Measurements from ENCODE around the gene LMO7.

Gene LMO7

DNA sequence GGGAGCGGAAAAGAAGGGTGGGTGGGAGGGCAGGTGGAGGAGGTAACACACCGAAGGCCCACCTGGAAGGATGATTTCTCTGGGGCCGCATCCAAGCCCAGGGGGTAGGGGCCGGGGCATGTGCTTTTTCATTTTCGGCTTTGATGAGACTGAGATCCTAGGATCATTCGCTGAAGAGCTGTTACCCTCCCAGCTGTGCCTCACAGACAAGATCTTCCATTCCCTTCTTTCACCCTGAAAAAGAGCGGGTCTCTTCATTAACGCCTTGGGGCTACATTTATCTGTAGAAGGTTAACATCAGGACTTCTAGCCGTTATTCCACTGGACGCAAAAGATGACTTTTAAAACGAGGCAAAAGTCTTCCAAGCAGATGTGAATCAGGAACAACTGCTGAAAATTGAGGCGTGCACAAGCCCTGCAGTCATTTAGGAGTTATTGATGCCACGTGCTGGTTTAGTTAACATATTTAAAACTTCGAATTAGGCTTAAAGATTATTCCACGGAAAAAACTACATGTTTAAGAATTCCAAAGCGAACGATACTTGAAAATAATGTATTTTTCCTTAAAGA lies 1.1 kb downstream of the LMO7 start:
- no peak overlapping the region for H3K27ac Mint-ChIP-seq
- H3K4me3 Mint-ChIP-seq = peak overlapping the region; percentile 82 to 85
- peaks cover 9% of the 10 kb centered on the region for H3K4me1 Mint-ChIP-seq
- DNase-seq = no peak
- no peak for ATAC-seq
- no peaks in the 10 kb centered on the region for H3K9me3 Mint-ChIP-seq
- peaks cover 33% of the 10 kb centered on the region for H3K27me3 Mint-ChIP-seq

DNA sequence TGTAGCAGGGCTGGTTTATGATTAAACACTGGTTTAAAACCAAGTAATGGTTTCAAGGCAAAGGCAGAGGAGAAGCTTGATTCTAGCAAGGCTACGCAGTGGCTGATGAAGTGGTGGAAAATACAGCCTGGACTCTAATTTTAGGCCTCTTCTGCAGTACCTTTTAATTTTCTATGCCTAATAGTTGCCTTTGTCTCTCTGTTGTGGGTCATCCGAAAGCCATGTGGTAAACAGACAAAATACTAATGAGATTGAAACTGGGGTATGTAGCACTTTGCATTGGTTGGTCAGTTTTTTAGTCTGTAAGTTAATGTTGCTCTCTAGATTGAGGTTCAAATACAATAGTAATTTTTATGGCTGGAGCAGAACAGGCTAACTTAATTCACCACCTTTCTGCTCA lies 3.3 kb downstream of the LMO7 start:
- ATAC-seq (no peak), DNase-seq (no peak)
- no peak overlapping the region for H3K4me3 Mint-ChIP-seq
- H3K27ac Mint-ChIP-seq = no peak overlapping the region
- H3K9me3 Mint-ChIP-seq = no peaks in the 10 kb centered on the region
- H3K4me1 Mint-ChIP-seq = peaks cover 9% of the 10 kb centered on the region
- peaks cover 33% of the 10 kb centered on the region for H3K27me3 Mint-ChIP-seq

DNA sequence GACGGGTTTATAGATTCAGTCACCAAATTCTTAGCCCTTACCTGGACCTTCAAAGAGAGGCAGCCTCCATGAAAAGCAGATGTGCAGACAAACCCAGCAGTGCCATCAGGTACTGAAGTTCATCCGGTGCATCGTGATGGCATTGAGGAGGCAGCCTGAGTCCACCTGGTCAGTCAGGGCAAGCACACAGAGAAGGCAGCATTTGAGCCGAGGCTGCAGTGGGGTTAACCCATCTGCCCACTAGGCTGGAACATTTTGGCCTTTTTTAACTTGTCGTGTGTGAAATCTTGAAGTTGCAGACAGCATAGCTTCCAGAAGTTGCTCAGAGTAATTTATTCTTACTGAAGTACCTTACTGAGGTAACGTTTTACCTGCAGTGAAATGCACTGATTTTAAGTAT lies 4.9 kb downstream of the LMO7 start:
- Mint-ChIP-seq H3K9me3 (no peaks in the 10 kb centered on the region), H3K4me1 (peaks cover 9% of the 10 kb centered on the region), H3K27me3 (peaks cover 33% of the 10 kb centered on the region), H3K4me3 (no peak overlapping the region), H3K27ac (no peak overlapping the region)
- DNase-seq = no peak
- no peak for ATAC-seq

DNA sequence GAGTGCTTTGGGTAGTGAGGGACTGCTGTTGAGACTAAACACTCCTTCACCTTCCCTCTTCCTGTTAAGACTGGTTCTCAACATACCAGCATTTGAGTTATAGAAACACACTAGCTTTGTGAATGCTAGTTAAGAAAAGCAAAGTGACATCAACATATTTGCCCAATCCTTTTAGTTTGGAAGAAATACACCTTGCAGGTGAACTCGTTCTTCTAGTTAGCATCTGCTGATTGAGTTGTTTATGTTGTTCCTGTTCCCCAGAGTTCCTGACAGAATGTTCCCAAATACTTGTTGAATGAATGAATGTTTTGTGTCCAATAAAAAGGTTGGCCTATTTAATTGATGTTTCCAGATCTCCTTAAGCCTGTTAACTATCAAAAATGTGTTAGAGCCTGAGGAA lies 7.1 kb downstream of the LMO7 start:
- H3K4me3 Mint-ChIP-seq = no peak overlapping the region
- H3K9me3 Mint-ChIP-seq = no peaks in the 10 kb centered on the region
- peaks cover 22% of the 10 kb centered on the region for H3K27me3 Mint-ChIP-seq
- DNase-seq (no peak), ATAC-seq (no peak)
- no peak overlapping the region for H3K27ac Mint-ChIP-seq
- H3K4me1 Mint-ChIP-seq = no peaks in the 10 kb centered on the region

DNA sequence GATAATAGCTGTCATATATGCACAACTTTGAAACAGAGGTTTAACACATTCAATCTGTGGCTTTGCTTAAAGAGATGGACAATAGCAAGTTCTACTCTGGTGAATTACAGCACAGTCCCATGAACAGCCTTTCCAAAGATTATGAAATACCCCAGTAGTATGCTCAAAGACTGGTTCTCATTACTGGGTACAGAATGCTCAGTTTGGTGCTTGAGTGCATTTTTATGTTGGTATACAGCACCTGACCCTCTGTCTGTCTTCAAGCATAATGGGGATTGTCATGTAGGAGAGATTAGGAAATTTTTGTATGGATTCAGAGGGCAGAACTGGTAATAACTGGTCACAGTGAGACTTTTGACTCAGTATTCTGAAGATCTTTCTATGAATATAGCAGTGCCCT lies 7.6 kb downstream of the LMO7 start:
- Mint-ChIP-seq H3K27ac (no peak overlapping the region), H3K4me3 (no peak overlapping the region), H3K27me3 (peaks cover 20% of the 10 kb centered on the region), H3K4me1 (no peaks in the 10 kb centered on the region), H3K9me3 (no peaks in the 10 kb centered on the region)
- DNase-seq (no peak), ATAC-seq (no peak)

DNA sequence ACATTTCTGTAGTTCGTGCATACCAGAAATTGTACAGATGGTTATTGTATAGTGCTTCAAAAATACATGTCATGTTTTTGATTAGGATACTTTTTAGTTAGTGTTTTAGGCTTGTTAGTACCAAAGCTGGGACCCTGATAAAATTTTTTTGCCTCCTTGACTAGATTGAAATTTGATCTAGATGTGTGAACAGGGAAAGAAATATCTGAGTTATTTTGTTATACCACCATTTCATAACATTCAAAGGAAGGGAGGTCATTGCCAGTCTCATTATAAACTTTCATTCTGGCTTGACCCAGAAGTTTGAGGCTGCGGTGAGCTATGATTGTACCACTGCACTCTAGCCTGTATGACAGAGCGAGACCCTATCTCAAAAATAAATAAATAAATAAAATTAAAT lies 9.0 kb downstream of the LMO7 start:
- no peak for DNase-seq
- Mint-ChIP-seq H3K9me3 (no peaks in the 10 kb centered on the region), H3K4me1 (no peaks in the 10 kb centered on the region), H3K27me3 (peaks cover 10% of the 10 kb centered on the region), H3K27ac (no peak overlapping the region), H3K4me3 (no peak overlapping the region)
- ATAC-seq = no peak

DNA sequence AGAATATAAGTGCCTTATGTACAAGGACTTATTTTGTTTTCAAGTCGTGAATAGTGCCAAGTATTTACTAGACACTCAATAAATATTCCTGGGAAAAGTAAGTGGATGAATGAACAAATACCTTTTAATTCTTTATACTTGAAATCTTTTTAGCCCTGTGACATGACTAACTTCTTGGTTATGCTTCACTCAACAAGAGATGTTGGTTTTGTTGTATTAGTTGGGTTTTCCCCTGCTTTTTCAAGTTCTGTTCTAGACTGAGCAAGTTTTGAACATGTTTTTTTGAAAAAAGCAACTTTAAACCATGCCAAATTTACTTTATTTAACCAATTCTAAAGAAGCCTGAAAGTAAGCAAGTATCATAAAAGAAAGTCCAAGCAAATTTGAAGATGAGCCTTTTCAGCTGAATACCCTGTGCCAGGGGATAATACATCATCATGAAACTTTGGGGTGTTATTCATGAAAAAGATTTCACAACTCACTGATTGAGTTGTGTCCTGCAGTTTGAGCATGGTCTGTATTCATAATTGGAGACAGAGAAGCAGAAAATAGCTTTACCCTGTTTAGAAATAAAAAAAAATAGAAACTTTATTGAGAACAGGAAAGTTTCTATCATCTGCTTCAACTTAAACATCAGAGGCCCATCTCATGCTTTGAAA lies 11.1 kb downstream of the LMO7 start:
- Mint-ChIP-seq H3K27ac (no peak overlapping the region), H3K27me3 (no peaks in the 10 kb centered on the region), H3K4me1 (no peaks in the 10 kb centered on the region), H3K4me3 (no peak overlapping the region), H3K9me3 (no peaks in the 10 kb centered on the region)
- ATAC-seq = no peak
- DNase-seq = no peak

DNA sequence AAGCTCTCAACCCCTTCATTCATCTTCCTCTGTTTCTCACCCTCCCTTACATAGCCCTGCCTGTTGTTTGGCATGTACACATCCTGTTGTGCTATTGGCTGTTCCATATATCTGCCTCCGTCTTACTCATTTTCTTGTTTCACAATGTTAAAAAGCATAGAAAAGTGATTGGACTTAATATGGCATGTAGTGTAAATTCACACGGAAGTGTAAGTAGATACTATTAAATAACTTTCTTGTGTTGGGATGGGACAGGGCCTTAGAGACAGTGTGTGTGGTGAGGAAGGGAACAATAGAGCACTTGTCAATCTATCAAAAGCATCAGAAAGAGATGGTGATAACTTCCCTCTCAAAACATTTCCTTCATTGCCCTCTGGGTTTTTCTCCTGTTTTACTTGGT lies 12.3 kb downstream of the LMO7 start:
- Mint-ChIP-seq H3K4me1 (no peaks in the 10 kb centered on the region), H3K9me3 (no peaks in the 10 kb centered on the region), H3K27ac (no peak overlapping the region), H3K27me3 (no peaks in the 10 kb centered on the region), H3K4me3 (no peak overlapping the region)
- DNase-seq (no peak), ATAC-seq (no peak)

DNA sequence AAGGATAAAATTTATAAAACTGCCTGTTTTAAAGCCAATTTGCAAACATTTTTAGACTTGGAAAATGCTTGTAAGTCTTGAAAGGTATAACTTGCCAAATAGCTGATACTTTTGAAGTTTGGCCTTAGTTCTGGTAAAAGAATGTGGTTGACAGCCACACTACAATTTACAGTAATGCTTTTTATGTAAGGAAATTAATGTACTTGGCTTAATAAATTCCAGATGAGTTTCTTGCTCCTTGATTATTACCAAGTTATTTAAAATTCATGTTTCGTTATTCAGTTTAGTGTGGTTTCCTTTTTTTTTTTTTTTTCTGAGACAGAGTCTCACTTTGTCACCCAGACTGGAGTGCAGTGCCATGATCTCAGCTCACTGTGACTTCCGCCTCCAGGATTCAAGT lies 14.9 kb downstream of the LMO7 start:
- Mint-ChIP-seq H3K4me3 (no peak overlapping the region), H3K9me3 (no peaks in the 10 kb centered on the region), H3K27me3 (no peaks in the 10 kb centered on the region), H3K4me1 (no peaks in the 10 kb centered on the region), H3K27ac (no peak overlapping the region)
- no peak for DNase-seq
- ATAC-seq = no peak

DNA sequence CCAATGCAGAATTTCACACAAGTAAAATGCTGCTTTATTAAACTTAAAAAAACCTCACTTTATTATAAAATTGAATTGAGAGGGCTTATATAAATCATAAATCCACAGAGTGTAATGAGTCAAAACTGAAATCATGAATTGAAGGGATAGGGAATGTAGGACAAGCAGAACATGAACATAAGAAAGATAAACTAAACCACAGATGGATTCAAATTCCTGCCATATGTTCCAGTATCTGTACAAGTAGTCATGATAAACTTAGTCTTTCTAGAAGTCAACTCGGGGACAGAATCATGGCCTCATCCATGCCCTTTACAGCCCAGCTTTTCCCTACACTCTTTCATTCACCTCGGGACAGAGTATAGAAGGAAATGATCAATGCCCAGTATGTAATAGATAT lies 16.6 kb downstream of the LMO7 start:
- Mint-ChIP-seq H3K9me3 (no peaks in the 10 kb centered on the region), H3K27ac (no peak overlapping the region), H3K27me3 (no peaks in the 10 kb centered on the region), H3K4me1 (no peaks in the 10 kb centered on the region), H3K4me3 (no peak overlapping the region)
- DNase-seq = no peak
- ATAC-seq = no peak

DNA sequence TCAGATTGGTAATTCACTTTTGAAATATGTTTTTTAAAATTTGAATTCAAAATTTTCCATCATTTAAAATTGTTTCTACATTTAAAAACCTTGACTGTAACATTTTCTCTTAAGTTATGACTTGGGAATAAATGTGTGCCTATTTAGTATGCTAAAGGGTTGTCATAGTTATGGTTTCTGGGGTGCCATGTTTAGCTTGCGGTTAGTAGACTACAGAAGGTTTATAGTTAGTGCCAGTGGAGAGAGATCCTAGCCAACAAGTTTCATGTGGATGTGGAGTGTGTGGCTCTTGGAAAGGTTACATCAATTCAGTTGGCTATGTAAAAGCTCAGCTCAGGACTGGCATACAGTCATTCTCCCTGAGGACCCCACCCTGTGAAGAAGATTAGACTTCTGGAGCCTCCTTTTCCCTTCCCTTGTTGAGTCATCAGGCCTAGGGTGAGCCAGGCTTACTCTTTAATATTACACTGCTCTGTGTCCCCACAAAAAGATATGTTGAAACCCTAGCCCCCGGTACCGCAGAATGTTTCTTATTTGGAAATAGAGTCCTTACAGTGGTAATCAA lies 20.4 kb downstream of the LMO7 start:
- no peaks in the 10 kb centered on the region for H3K27me3 Mint-ChIP-seq
- H3K9me3 Mint-ChIP-seq = no peaks in the 10 kb centered on the region
- H3K4me1 Mint-ChIP-seq = peaks cover 5% of the 10 kb centered on the region
- H3K27ac Mint-ChIP-seq = no peak overlapping the region
- ATAC-seq = no peak
- no peak overlapping the region for H3K4me3 Mint-ChIP-seq
- DNase-seq = no peak

DNA sequence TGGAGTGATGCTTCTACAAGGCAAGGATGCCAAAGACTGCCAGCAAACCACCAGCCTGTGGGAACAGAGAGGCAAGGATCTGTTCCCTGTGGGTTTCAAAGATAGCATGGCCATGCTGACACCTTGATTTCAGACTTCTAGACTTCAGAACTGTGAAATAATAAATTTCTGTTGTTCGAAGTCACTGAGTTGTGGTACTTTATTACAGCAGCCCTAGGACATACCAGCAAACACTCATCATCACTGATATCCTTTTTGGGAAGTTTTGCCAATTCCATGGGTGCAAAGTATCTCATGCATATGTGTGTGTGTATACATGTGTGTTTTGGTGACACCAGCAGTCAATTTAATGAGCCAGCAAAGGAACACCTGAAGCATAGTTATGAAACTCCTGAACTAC lies 21.0 kb downstream of the LMO7 start:
- ATAC-seq (no peak), DNase-seq (no peak)
- Mint-ChIP-seq H3K9me3 (no peaks in the 10 kb centered on the region), H3K27me3 (no peaks in the 10 kb centered on the region), H3K27ac (peak overlapping the region in 1 of 2 donors; percentile 37), H3K4me1 (peaks cover 5% of the 10 kb centered on the region), H3K4me3 (no peak overlapping the region)

DNA sequence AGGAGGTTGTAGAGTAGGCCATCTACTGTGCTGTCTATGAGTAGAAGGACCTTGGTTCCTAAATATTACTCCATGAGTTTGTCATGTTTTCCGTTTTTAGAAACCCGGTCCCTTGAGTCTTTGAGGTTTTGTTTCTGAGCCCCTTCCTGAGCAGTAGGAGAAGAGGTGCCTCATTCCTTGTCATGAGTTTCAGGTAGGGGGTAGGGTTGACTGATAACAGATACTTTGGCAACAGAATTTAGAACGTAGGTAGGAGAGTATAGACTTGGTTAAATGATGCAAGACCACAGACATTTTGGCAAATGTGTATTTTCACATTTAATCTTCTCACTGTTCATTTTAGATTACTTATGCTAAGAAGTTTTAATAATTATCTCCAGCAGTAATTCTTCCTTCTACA lies 24.6 kb downstream of the LMO7 start:
- no peak for ATAC-seq
- peaks cover 5% of the 10 kb centered on the region for H3K4me1 Mint-ChIP-seq
- no peaks in the 10 kb centered on the region for H3K27me3 Mint-ChIP-seq
- no peak for DNase-seq
- no peak overlapping the region for H3K4me3 Mint-ChIP-seq
- no peaks in the 10 kb centered on the region for H3K9me3 Mint-ChIP-seq
- H3K27ac Mint-ChIP-seq = no peak overlapping the region

DNA sequence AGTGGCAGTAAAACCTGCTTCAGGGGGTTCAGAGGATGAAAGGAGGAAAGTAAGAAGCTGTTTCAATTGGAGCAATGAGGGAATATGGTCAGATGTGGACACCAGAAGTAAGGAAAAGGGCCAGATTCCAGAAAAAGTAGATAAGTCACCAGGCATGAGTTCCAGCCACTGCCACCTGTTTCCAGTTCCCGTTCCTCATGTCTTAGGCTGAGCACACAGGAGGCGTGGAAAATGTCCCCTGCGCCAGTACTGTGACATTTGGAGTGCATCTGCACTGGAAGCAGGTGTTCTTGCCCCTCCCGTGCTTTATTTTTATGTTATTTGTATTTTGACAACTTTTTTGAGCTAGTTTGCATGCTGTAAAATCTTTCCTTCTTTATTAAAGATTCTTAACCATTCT lies 25.3 kb downstream of the LMO7 start:
- no peaks in the 10 kb centered on the region for H3K27me3 Mint-ChIP-seq
- H3K4me1 Mint-ChIP-seq = peaks cover 5% of the 10 kb centered on the region
- no peak overlapping the region for H3K27ac Mint-ChIP-seq
- ATAC-seq = no peak
- no peak for DNase-seq
- no peaks in the 10 kb centered on the region for H3K9me3 Mint-ChIP-seq
- no peak overlapping the region for H3K4me3 Mint-ChIP-seq

DNA sequence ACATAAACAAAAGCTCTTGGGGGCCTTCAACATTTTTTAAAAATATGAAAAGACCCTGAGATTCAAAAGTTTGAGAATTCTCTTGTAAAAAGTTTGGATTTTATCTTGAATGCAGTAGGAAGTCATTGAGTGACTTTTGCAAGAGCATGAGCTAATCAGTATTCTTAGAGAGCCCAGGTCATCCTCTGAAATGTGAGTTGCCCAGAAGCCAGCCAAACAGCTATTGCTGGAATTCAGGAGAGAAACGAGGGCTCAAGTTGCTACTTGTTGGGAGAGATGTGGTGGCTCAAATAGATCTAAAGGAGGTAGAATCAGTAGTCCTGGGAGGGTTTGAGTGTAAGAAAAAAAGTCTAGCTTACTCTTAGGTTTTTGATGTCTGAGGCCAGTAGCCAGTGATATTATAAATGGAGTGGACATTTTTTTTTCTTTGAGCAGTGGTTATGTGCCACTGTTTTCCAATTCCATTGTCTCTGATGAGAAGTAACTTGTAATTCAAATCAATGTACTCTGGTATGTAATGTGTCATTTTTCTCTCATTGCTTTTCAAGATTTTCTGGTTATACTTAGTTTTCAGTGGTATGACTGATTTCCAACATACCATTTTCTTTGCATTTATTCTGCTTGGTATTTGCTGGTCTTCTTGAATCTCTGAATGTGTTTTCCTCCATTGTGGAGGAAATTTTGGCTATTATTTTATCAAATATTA lies 30.7 kb downstream of the LMO7 start:
- H3K4me3 Mint-ChIP-seq = no peak overlapping the region
- DNase-seq = no peak
- no peaks in the 10 kb centered on the region for H3K27me3 Mint-ChIP-seq
- ATAC-seq = no peak
- no peaks in the 10 kb centered on the region for H3K9me3 Mint-ChIP-seq
- no peak overlapping the region for H3K27ac Mint-ChIP-seq
- H3K4me1 Mint-ChIP-seq = no peaks in the 10 kb centered on the region

DNA sequence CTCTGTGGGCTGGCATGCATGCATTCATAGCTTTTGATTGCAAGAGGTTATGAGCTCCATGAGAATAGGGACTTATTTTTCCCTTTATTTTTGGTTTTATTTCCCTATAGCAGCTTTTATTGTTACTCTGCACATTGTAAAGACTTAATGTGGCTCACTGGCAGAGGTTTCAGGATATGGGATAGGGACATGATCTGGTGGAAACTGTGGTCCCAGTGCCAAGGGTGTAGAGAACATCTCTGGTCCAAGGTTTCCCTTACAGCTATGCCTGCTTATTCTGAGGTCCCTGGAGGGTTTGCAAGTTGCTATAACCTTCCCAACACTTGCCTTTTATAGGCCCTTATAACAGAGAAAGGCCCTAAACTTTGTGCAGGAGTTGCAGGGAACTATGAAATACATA lies 33.6 kb downstream of the LMO7 start:
- no peaks in the 10 kb centered on the region for H3K4me1 Mint-ChIP-seq
- H3K27me3 Mint-ChIP-seq = no peaks in the 10 kb centered on the region
- ATAC-seq (no peak), DNase-seq (no peak)
- H3K4me3 Mint-ChIP-seq = no peak overlapping the region
- no peaks in the 10 kb centered on the region for H3K9me3 Mint-ChIP-seq
- no peak overlapping the region for H3K27ac Mint-ChIP-seq
